Right kidney (tissue), 1 donor: ENCODE measurements around the gene CASZ1.

Source experiments
- DNase-seq: peaks from one replicate; pipeline ENCODE4 v3.0.0-alpha.2; 2016

The CASZ1 gene

DNA sequence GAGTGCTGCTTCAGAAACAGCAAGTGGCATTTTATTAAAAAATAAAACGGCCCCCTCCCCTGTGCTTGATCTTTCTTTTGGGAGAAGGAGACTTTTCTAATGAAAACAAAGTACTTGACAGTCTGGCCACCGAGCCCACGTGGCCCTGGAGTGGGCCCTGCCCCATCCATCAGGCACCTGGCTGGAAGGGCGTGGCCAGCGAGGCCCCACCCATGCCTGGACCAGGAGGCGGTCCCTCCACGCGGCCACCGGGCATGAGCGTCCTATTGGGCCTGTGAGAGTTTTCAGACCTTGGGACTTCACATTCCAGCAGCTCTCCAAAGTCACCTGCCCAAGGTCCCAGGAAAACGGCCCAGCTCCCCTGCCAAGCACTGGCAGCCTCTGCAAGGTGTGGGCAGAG, 144.7 kb downstream of the CASZ1 start:
- no peak for DNase-seq

GRCh38 chr1:10651389-10651766, 145.1 kb downstream of the CASZ1 start:
- DNase-seq: no peak

DNA sequence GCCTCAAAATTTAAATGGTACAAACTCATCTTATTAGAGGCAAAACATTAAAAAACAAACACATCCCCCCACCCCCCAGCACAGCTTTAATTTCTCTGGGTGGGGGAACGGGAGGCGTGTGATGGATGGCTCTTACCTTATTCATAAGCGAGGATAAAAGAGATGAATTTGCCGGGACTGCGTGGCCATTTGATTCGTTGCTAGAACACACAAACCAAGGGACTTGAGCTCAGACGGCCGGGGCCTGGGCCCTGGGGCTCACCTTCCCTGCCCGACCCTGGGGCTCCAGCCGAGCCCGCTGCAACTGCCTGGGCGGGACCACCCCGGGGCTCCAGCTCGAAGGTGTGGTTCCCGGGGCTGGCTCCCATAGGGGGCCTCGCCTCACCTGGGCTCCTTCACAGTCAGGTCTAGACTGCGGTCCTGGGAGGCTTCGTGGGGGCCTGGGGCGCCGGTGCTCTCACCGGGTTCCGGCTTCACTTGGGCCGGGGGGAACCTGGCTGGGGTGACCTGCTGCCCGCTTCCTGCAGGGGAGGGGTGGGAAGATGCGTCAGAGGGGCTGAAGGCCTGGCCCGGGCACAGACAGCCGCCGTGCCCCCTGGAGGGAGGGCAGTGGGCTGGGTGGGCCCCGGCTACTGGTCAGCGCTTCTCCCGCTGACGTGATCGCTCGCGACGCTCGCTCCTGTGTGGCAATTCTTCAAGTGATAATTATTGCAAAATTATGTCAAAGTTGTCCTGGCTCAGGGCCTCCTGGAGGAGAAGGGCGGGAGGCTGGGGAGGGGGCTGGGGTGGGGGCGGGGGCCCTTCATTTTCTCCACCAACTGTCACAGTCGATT, 145.7 kb downstream of the CASZ1 start:
- DNase-seq: no peak

DNA sequence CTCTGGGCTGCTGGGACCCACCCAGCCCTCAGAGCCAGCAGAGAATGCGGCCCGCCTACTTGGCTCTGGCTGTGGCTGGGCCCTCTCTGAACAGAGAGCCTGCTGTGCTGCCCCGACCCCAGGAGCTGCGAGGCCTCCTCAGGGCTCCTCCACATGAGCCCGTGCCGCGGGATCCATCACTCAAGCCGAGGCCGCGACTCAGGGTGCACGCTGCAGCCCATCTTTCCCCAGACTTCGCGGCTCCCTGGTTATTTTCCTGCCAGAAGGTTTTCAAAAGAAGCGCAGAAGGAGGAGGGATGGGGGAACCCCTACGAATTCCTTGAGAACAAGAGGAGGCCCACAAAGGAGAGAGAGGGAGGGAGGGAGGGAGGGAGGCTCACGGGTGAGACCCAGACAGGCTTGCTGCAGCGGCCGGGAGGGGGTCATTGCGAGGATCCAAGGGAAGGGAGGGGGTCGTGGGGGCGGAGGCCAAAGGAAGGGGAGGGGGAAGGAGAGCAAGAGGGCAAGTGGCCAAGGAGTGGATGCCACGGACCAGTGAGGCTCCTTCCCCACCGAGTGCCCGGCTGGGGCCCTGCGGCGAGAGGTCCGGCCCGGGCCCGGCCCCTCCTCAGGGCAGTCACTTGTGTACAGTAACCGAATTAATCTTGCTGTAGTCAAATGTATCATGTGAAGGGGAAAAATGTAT, 146.8 kb downstream of the CASZ1 start:
- DNase-seq: no peak

- DNase-seq: no peak
These were observed 147.5 kb downstream of the CASZ1 start for GRCh38 chr1:10648689-10649516.

DNA sequence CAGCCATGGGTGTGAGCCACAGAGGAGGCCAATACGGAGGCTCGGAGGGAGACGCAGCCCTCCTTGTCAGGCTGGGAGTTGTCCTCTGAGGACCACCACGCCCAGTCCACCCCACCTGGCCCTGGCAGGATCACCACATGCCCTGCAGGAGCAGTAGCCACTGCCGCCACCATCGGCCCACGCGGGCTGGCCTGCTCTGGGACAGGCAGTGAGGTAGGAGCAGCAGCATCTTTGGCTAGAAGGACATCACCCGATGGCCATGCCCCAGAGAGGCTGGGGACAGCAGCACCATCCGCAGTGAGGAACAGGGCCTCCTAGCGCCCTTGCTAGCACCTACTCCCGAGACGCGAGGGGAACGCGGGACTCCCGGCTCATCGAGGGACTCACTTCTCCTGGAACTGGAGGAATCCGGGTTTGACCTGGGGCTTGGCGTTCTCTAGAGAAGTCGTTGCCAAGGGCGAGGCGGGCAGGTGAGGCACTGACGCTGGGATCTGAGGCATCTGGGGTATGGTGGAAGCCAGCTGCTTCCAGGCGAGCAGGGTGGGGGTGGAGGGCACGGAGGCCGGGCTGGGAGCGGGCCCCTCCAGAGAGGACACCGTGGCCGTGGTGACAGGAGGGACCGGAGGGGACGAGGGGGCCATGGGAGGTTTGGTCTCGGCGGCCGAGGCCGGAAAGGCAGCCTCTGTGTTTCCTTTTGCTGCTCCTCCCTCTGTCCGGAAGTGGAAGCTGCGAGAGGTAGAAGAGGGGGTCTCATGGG, 148.9 kb downstream of the CASZ1 start:
- DNase-seq: no peak

GRCh38 chr1:10646347-10646861, 150.0 kb downstream of the CASZ1 start:
- no peak for DNase-seq

DNA sequence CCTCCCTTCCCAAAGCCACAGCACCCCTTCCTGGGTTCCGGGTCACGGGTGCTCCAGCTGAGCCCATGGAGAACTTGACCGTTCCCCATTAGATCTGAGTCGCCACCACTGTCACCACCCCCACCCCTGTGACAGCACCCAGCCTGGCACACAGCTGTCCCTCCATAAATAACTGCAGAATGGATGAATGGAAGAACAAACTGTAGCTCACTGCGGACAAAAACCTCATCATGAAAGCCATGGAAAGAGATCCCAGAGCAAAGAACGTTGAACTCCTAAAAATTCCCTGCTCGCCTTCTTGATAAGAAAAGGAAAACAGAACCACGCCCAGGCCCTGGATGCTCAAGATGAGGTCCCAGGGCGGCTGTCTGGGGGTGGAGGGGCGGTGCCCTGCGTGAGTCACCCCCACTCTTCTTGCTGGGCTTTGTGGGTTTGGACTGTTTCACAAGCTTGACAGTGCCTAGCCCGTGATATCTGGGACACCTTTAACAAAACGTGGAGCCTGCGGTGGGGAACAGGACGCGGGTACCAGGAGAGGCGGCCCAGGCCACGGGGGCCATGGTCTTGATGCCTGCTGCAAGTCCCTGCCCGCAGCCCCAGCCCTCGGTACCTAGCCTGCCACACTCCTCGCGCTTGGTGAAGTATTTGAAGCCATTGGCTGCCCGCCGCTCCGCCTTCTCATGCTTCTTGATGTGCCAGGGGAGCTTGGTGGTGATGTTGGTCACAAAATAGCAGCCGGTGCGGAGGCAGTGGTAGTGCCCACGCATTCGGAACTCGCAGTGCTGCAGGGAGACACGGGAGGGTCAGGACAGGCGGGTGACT, 151.9 kb downstream of the CASZ1 start:
- no peak for DNase-seq

DNA sequence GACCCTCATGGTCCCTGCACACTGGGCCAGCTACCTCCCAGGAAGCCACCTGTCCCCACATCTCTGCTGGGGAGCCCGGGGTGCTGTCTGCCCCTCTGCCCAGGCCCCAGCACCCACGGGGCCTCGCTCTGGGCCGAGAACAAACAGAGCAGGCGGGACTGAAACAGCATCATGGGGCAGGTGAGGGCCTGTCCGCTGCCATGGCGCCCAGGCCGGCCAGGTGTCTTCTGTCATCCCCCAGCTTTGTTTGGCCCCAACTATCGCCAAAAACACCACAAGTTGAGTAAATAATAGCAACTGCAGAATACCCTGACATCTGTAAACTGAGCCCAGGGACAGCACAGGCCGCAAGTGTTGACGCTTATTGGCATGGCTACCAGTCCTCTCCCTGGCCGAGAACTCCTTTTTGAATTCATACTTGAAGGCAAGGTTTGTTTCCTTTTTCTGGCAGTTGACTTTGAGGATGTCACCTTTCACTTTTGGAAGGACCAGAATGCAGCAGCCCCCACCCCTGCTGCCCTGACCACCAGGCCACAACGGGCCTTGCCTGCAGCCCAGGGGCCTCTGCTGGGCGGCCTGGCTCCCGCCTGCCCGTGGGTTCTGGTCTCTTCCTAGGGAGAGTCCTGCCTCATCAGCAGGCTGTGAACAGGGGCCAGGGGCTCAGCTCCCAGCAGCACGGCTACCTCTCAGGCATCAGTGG, 152.7 kb downstream of the CASZ1 start:
- DNase-seq: no peak

- no peak for DNase-seq
These were observed 153.9 kb downstream of the CASZ1 start for GRCh38 chr1:10642403-10643080.

GRCh38 chr1:10641976-10642375, 154.5 kb downstream of the CASZ1 start:
- no peak for DNase-seq

- peak; percentile 47 for DNase-seq
These were observed 155.4 kb downstream of the CASZ1 start for GRCh38 chr1:10640843-10641553.

GRCh38 chr1:10639775-10640578, 156.5 kb downstream of the CASZ1 start:
- DNase-seq: peak; percentile 53

- peak; percentile 64 for DNase-seq
These were observed 157.3 kb downstream of the CASZ1 start for GRCh38 chr1:10639011-10639774.

GRCh38 chr1:10638559-10639005, 157.9 kb downstream of the CASZ1 start:
- DNase-seq: peak; percentile 68

GRCh38 chr1:10637834-10638558, 158.4 kb downstream of the CASZ1 start:
- DNase-seq: no peak

DNA sequence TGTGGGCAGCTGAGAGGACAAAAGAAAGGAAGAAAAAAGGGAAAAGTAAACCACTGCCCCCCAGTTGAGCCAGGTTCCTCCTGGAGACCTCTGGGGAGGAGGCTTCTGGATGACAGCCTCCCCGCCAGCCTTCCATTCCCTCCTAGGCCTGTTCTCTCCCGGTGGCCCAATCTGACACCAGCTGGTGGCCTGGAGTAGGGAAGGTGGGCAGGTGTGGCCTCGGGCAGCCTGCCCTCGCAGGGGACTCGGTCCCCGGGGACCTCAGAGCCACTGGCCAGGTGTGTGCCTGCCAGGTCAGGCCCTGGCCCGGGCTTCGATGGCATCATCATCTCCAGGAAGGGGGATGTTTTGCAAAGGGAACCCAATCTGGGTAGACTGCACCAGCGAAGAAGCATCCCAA, 159.0 kb downstream of the CASZ1 start:
- DNase-seq: no peak
